ENCODE data around the gene HMGA1.
"Not testable (repeated sequence)": the region's sequence is repeated elsewhere in the genome, so short reads cannot be mapped to it uniquely, and the experiment has no call there.

Gene HMGA1

GRCh38 chr6:34248727-34249468, 12.2 kb downstream of the HMGA1 start, which contains the start of gene SMIM29:
SMIM29 (minus strand) TSS chr6:34249006; CDS start chr6:34247791, 1,215 bp downstream.
- H3K27ac ChIP-seq (ENCODE audit: low read depth, low read length) = peak within 1 kb of the TSS; percentile 42
- H3K4me2 ChIP-seq (ENCODE audit: low read length) = peak within 1 kb of the TSS; percentile 93
- H3K79me1 ChIP-seq (ENCODE audit: low read length) = peaks cover 10% of the 10 kb centered on the region
- peaks cover 5% of the 10 kb centered on the region for H3K79me2 ChIP-seq (ENCODE audit: control insufficient read depth, insufficient read depth, low read length, poor library complexity)
- no peaks in the 10 kb centered on the region for H3K27me3 ChIP-seq (ENCODE audit: insufficient read depth, low read length)
- peak within 1 kb of the TSS; percentile 23 for H2BK12ac ChIP-seq (ENCODE audit: low read length)
- peak within 1 kb of the TSS; percentile 34 for H2BK120ac ChIP-seq (ENCODE audit: insufficient read depth, low read length, poor library complexity)
- peak within 1 kb of the TSS; percentile 89 for H4K8ac ChIP-seq (ENCODE audit: low read depth, low read length)
- peak within 1 kb of the TSS; percentile 91 for H3K9ac ChIP-seq (ENCODE audit: low read length)
- peak within 1 kb of the TSS; percentile 74 for H2AFZ ChIP-seq (ENCODE audit: insufficient read depth, low read length, poor library complexity)
- peak within 1 kb of the TSS; percentile 49 for H2AK5ac ChIP-seq (ENCODE audit: low read length)
- peak within 1 kb of the TSS; percentile 48 for H3K4ac ChIP-seq (ENCODE audit: low read depth, low read length)
- peak within 1 kb of the TSS; percentile 80 for H3K14ac ChIP-seq (ENCODE audit: low read length)
- H2BK5ac ChIP-seq (ENCODE audit: low read depth, low read length, poor library complexity) = peak within 1 kb of the TSS; percentile 35
- H3K4me1 ChIP-seq (ENCODE audit: control insufficient read depth in 1 of 2, insufficient read depth in 2 of 2, low read length in 2 of 2) = peaks cover 6 to 13% of the 10 kb centered on the region in 2 experiments
- peak within 1 kb of the TSS; percentile 86 for H3K4me3 ChIP-seq (ENCODE audit: low read depth, low read length)
- H3K23ac ChIP-seq (ENCODE audit: low read length) = peak within 1 kb of the TSS; percentile 32
- no peaks in the 10 kb centered on the region for H3K9me3 ChIP-seq (ENCODE audit: insufficient read depth, low read depth, low read length)
- peak; percentile 92 to 96 for DNase-seq
- peak within 1 kb of the TSS; percentile 71 for H4K12ac ChIP-seq (ENCODE audit: low read depth, low read length)
- peaks cover 9 to 12% of the 10 kb centered on the region in 2 experiments for H3K36me3 ChIP-seq (ENCODE audit: control insufficient read depth in 1 of 2, insufficient read depth in 2 of 2, low read length in 2 of 2)
- peak within 1 kb of the TSS; percentile 71 for H3K18ac ChIP-seq (ENCODE audit: low read length)
- no CpG with 5 or more reads among the region's 79 CpGs for WGBS (ENCODE audit: extremely low coverage, insufficient coverage, insufficient read length)
- peak within 1 kb of the TSS; percentile 85 for H4K91ac ChIP-seq (ENCODE audit: low read depth, low read length)

GRCh38 chr6:34249469-34250261, 13.0 kb downstream of the HMGA1 start:
- H2AK5ac ChIP-seq (ENCODE audit: low read length) = no peak overlapping the region
- no CpG with 5 or more reads among the region's 18 CpGs for WGBS (ENCODE audit: extremely low coverage, insufficient coverage, insufficient read length)

GRCh38 chr6:34252395-34252794, 15.7 kb downstream of the HMGA1 start:
- not testable (repeated sequence) for H3K18ac ChIP-seq (ENCODE audit: low read length); H3K23ac ChIP-seq (ENCODE audit: low read length); H3K27ac ChIP-seq (ENCODE audit: low read depth, low read length); H3K4me2 ChIP-seq (ENCODE audit: low read length); H2AFZ ChIP-seq (ENCODE audit: insufficient read depth, low read length, poor library complexity); H2BK5ac ChIP-seq (ENCODE audit: low read depth, low read length, poor library complexity); H4K91ac ChIP-seq (ENCODE audit: low read depth, low read length); H3K79me1 ChIP-seq (ENCODE audit: low read length); H3K4ac ChIP-seq (ENCODE audit: low read depth, low read length); H3K4me3 ChIP-seq (ENCODE audit: low read depth, low read length); H4K12ac ChIP-seq (ENCODE audit: low read depth, low read length); H3K4me1 ChIP-seq (ENCODE audit: control insufficient read depth in 1 of 2, insufficient read depth in 2 of 2, low read length in 2 of 2); H3K9ac ChIP-seq (ENCODE audit: low read length); H3K36me3 ChIP-seq (ENCODE audit: control insufficient read depth in 1 of 2, insufficient read depth in 2 of 2, low read length in 2 of 2); H3K9me3 ChIP-seq (ENCODE audit: insufficient read depth, low read depth, low read length); H4K8ac ChIP-seq (ENCODE audit: low read depth, low read length); DNase-seq; H3K79me2 ChIP-seq (ENCODE audit: control insufficient read depth, insufficient read depth, low read length, poor library complexity); H2BK120ac ChIP-seq (ENCODE audit: insufficient read depth, low read length, poor library complexity); H3K27me3 ChIP-seq (ENCODE audit: insufficient read depth, low read length); H2AK5ac ChIP-seq (ENCODE audit: low read length); H3K14ac ChIP-seq (ENCODE audit: low read length); H2BK12ac ChIP-seq (ENCODE audit: low read length)
- WGBS (ENCODE audit: extremely low coverage, insufficient coverage, insufficient read length) = no CpG with 5 or more reads among the region's 2 CpGs

More at GRCh38 chr6:34249469-34250261, 13.0 kb downstream of the HMGA1 start:
- Histone ChIP-seq H3K23ac (ENCODE audit: low read length) (peak overlapping the region; percentile 32), H3K9me3 (ENCODE audit: insufficient read depth, low read depth, low read length) (no peaks in the 10 kb centered on the region), H4K8ac (ENCODE audit: low read depth, low read length) (peak overlapping the region; percentile 89), H4K12ac (ENCODE audit: low read depth, low read length) (peak overlapping the region; percentile 71), H3K4me1 (ENCODE audit: control insufficient read depth in 1 of 2, insufficient read depth in 2 of 2, low read length in 2 of 2) (peaks cover under 1 to 8% of the 10 kb centered on the region in 2 experiments), H4K91ac (ENCODE audit: low read depth, low read length) (peak overlapping the region; percentile 85), H3K18ac (ENCODE audit: low read length) (peak overlapping the region; percentile 71), H3K14ac (ENCODE audit: low read length) (peak overlapping the region; percentile 56), H2AFZ (ENCODE audit: insufficient read depth, low read length, poor library complexity) (peak overlapping the region; percentile 74), H3K4me3 (ENCODE audit: low read depth, low read length) (peak overlapping the region; percentile 82), H2BK12ac (ENCODE audit: low read length) (no peak overlapping the region), H3K4ac (ENCODE audit: low read depth, low read length) (peak overlapping the region; percentile 18), H2BK120ac (ENCODE audit: insufficient read depth, low read length, poor library complexity) (peak overlapping the region; percentile 18), H3K27ac (ENCODE audit: low read depth, low read length) (peak overlapping the region; percentile 32), H3K79me2 (ENCODE audit: control insufficient read depth, insufficient read depth, low read length, poor library complexity) (peaks cover 5% of the 10 kb centered on the region), H3K4me2 (ENCODE audit: low read length) (peak overlapping the region; percentile 72), H3K9ac (ENCODE audit: low read length) (peak overlapping the region; percentile 91), H3K27me3 (ENCODE audit: insufficient read depth, low read length) (no peaks in the 10 kb centered on the region), H3K79me1 (ENCODE audit: low read length) (peaks cover 7% of the 10 kb centered on the region), H2BK5ac (ENCODE audit: low read depth, low read length, poor library complexity) (peak overlapping the region; percentile 28), H3K36me3 (ENCODE audit: control insufficient read depth in 1 of 2, insufficient read depth in 2 of 2, low read length in 2 of 2) (peaks cover 4 to 6% of the 10 kb centered on the region in 2 experiments)
- no peak for DNase-seq

GRCh38 chr6:34259529-34260069, 22.9 kb downstream of the HMGA1 start:
- no peak for DNase-seq
- no peak overlapping the region for H3K23ac ChIP-seq (ENCODE audit: low read length)
- H3K9ac ChIP-seq (ENCODE audit: low read length) = no peak overlapping the region
- H3K4me2 ChIP-seq (ENCODE audit: low read length) = no peak overlapping the region
- no peak overlapping the region for H3K14ac ChIP-seq (ENCODE audit: low read length)
- H3K27ac ChIP-seq (ENCODE audit: low read depth, low read length) = no peak overlapping the region
- H3K4me3 ChIP-seq (ENCODE audit: low read depth, low read length) = no peak overlapping the region
- H4K12ac ChIP-seq (ENCODE audit: low read depth, low read length) = no peak overlapping the region
- no peaks in the 10 kb centered on the region for H3K4me1 ChIP-seq (ENCODE audit: control insufficient read depth in 1 of 2, insufficient read depth in 2 of 2, low read length in 2 of 2)
- WGBS (ENCODE audit: extremely low coverage, insufficient coverage, insufficient read length) = no CpG with 5 or more reads among the region's 6 CpGs
- H3K79me1 ChIP-seq (ENCODE audit: low read length) = no peaks in the 10 kb centered on the region
- no peak overlapping the region for H2AK5ac ChIP-seq (ENCODE audit: low read length)
- H3K79me2 ChIP-seq (ENCODE audit: control insufficient read depth, insufficient read depth, low read length, poor library complexity) = no peaks in the 10 kb centered on the region
- no peak overlapping the region for H3K4ac ChIP-seq (ENCODE audit: low read depth, low read length)
- H4K91ac ChIP-seq (ENCODE audit: low read depth, low read length) = no peak overlapping the region
- H4K8ac ChIP-seq (ENCODE audit: low read depth, low read length) = no peak overlapping the region
- no peak overlapping the region for H3K18ac ChIP-seq (ENCODE audit: low read length)
- no peak overlapping the region for H2BK12ac ChIP-seq (ENCODE audit: low read length)
- H2BK5ac ChIP-seq (ENCODE audit: low read depth, low read length, poor library complexity) = no peak overlapping the region
- peaks cover 1% of the 10 kb centered on the region for H3K9me3 ChIP-seq (ENCODE audit: insufficient read depth, low read depth, low read length)
- no peaks in the 10 kb centered on the region for H3K27me3 ChIP-seq (ENCODE audit: insufficient read depth, low read length)
- no peak overlapping the region for H2BK120ac ChIP-seq (ENCODE audit: insufficient read depth, low read length, poor library complexity)
- no peaks in the 10 kb centered on the region for H3K36me3 ChIP-seq (ENCODE audit: control insufficient read depth in 1 of 2, insufficient read depth in 2 of 2, low read length in 2 of 2)
- no peak overlapping the region for H2AFZ ChIP-seq (ENCODE audit: insufficient read depth, low read length, poor library complexity)
